Measurements from ENCODE around the gene RNF10.

DNA sequence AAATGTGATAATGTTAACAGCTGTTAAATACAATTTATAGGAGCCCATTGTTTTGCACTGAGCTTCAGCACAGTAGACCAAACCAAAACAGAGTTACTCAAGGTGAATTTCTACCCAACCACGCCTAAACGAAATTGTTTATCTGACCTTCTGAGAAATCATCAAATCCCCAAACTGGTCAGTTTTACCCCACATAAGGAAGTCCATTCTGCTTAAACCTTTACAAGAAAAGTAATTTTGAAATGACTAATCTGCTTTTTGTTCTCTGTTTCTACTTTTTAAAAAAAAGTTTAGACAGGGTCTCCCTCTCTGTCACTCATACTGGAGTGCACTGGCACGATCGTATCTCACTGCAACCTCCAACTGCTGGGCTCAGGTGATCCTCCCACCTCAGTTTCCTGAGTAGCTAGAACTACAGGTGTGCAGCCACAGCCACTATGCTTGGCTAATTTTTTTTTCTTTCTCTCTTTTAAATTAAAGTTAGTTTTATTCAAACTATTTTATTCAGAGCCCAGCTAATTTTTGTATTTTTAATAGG lies 1.4 kb upstream of the RNF10 start:
- TF ChIP-seq, protein P1, sequence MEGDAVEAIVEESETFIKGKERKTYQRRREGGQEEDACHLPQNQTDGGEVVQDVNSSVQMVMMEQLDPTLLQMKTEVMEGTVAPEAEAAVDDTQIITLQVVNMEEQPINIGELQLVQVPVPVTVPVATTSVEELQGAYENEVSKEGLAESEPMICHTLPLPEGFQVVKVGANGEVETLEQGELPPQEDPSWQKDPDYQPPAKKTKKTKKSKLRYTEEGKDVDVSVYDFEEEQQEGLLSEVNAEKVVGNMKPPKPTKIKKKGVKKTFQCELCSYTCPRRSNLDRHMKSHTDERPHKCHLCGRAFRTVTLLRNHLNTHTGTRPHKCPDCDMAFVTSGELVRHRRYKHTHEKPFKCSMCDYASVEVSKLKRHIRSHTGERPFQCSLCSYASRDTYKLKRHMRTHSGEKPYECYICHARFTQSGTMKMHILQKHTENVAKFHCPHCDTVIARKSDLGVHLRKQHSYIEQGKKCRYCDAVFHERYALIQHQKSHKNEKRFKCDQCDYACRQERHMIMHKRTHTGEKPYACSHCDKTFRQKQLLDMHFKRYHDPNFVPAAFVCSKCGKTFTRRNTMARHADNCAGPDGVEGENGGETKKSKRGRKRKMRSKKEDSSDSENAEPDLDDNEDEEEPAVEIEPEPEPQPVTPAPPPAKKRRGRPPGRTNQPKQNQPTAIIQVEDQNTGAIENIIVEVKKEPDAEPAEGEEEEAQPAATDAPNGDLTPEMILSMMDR (IDR thresholded peaks at IDR 0.05; ENCODE audit: low read depth, low read length): no peak
- no peak for TF ChIP-seq POLR2A (IDR thresholded peaks at IDR 0.05; ENCODE audit: extremely low read depth, insufficient read length)
- TF ChIP-seq, protein P2, sequence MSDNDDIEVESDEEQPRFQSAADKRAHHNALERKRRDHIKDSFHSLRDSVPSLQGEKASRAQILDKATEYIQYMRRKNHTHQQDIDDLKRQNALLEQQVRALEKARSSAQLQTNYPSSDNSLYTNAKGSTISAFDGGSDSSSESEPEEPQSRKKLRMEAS (IDR thresholded peaks at IDR 0.05; ENCODE audit: low read depth, low read length): no peak

Data from NB4 (cell line).